Upper lobe of right lung (tissue), 1 donor: Measurements from ENCODE around the gene UBXN4. TPM values are rescaled to one million over a fixed set of nuclear protein-coding genes. Genes with fewer than 3 reads are reported as not detected.
A peak's percentile ranks its signal among the peaks of the same experiment; 100 is the strongest.

Experiments used
- ATAC-seq: fragments of 200-7000 bp; cut with Tn5 transposase; one replicate; pipeline ENCODE4 v1.9.1; 2020; ENCODE audit warnings: mild to moderate bottlenecking, moderate library complexity
- DNase-seq: peaks from one replicate; pipeline ENCODE4 v3.0.0-alpha.2; 2020
- H3K27ac ChIP-seq: fragments of 200-600 bp; one replicate; pipeline ENCODE4 v1.8.0; 2022
- H3K27me3 ChIP-seq: fragments of 200-600 bp; one replicate; pipeline ENCODE4 v1.8.0; 2022; ENCODE audit warnings: mild to moderate bottlenecking
- H3K36me3 ChIP-seq: fragments of 200-600 bp; one replicate; pipeline ENCODE4 v1.8.0; 2022
- H3K4me1 ChIP-seq: fragments of 200-600 bp; one replicate; pipeline ENCODE4 v1.8.0; 2022
- H3K4me3 ChIP-seq: fragments of 200-600 bp; one replicate; pipeline ENCODE4 v1.8.0; 2022; ENCODE audit warnings: mild to moderate bottlenecking
- H3K9me3 ChIP-seq: fragments of 200-600 bp; one replicate; pipeline ENCODE4 v1.8.0; 2022
- CTCF ChIP-seq: fragments of 200-600 bp; IDR thresholded peaks from one replicate; pipeline ENCODE4 v1.8.0; 2022; ENCODE audit warnings: antibody characterized with exemption
- intact Hi-C: fragments of 100-400 bp; cut with DNase I; formaldehyde crosslinking; loops from one replicate; pipeline ENCODE4 v1.11.0; 2022
- total RNA-seq: library from RNA; stranded (reverse); fragmentation: NEBNext Ultra II Directional; extraction: Animal tissue kit (Norgen Biotek cat#: 25700); gene quantifications from one replicate; pipeline ENCODE4 v1.2.1, GENCODE V29; 2021
- donor health status: DM: no; HTN: yes; CAD: no; lungs with severe emphysema.

The UBXN4 gene
- total RNA-seq, 1 donor from 2014 or later: 80.0 TPM

GRCh38 chr2:135796606-135797005, 55.0 kb downstream of the UBXN4 start:
- intact Hi-C loops: no loop called here
- DNase-seq (no peak), ATAC-seq (no peak)
- Histone ChIP-seq H3K36me3 (no peaks in the 10 kb centered on the region), H3K27ac (no peak overlapping the region), H3K4me1 (no peaks in the 10 kb centered on the region), H3K4me3 (no peak overlapping the region), H3K27me3 (no peaks in the 10 kb centered on the region), H3K9me3 (no peaks in the 10 kb centered on the region)
- TF ChIP-seq CTCF: no peak

- H3K4me1 ChIP-seq: no peaks in the 10 kb centered on the region
- peak; percentile 94 for TF ChIP-seq CTCF
- no peak overlapping the region for H3K4me3 ChIP-seq
- H3K27me3 ChIP-seq: no peaks in the 10 kb centered on the region
- no peaks in the 10 kb centered on the region for H3K9me3 ChIP-seq
- H3K36me3 ChIP-seq: no peaks in the 10 kb centered on the region
- intact Hi-C loops: no loop called here
- ATAC-seq (peak; percentile 90), DNase-seq (peak; percentile 86)
- no peak overlapping the region for H3K27ac ChIP-seq
These were observed 56.0 kb downstream of the UBXN4 start for GRCh38 chr2:135797497-135798274.

GRCh38 chr2:135798275-135798705, 56.6 kb downstream of the UBXN4 start:
- intact Hi-C loops: no loop called here
- Histone ChIP-seq H3K4me3 (no peak overlapping the region), H3K36me3 (no peaks in the 10 kb centered on the region), H3K9me3 (no peaks in the 10 kb centered on the region), H3K27me3 (no peaks in the 10 kb centered on the region), H3K27ac (no peak overlapping the region), H3K4me1 (no peaks in the 10 kb centered on the region)
- ATAC-seq: no peak
- TF ChIP-seq CTCF: no peak
- no peak for DNase-seq

- ATAC-seq: no peak
- no peaks in the 10 kb centered on the region for H3K27me3 ChIP-seq
- intact Hi-C loops: no loop called here
- H3K9me3 ChIP-seq: no peaks in the 10 kb centered on the region
- H3K4me3 ChIP-seq: no peak overlapping the region
- TF ChIP-seq CTCF: no peak
- DNase-seq: no peak
- no peaks in the 10 kb centered on the region for H3K4me1 ChIP-seq
- H3K27ac ChIP-seq: no peak overlapping the region
- no peaks in the 10 kb centered on the region for H3K36me3 ChIP-seq
These were observed 57.1 kb downstream of the UBXN4 start for GRCh38 chr2:135798762-135799161.

GRCh38 chr2:135799738-135800137, 58.1 kb downstream of the UBXN4 start:
- TF ChIP-seq CTCF: no peak
- ATAC-seq (no peak), DNase-seq (no peak)
- Histone ChIP-seq H3K4me3 (no peak overlapping the region), H3K9me3 (no peaks in the 10 kb centered on the region), H3K27ac (no peak overlapping the region), H3K36me3 (no peaks in the 10 kb centered on the region), H3K27me3 (no peaks in the 10 kb centered on the region), H3K4me1 (no peaks in the 10 kb centered on the region)
- intact Hi-C loops: no loop called here
